ENCODE measurements around the gene CATSPER1.
"Not testable (repeated sequence)": the region's sequence is repeated elsewhere in the genome, so short reads cannot be mapped to it uniquely, and the experiment has no call there.

CATSPER1 gene

DNA sequence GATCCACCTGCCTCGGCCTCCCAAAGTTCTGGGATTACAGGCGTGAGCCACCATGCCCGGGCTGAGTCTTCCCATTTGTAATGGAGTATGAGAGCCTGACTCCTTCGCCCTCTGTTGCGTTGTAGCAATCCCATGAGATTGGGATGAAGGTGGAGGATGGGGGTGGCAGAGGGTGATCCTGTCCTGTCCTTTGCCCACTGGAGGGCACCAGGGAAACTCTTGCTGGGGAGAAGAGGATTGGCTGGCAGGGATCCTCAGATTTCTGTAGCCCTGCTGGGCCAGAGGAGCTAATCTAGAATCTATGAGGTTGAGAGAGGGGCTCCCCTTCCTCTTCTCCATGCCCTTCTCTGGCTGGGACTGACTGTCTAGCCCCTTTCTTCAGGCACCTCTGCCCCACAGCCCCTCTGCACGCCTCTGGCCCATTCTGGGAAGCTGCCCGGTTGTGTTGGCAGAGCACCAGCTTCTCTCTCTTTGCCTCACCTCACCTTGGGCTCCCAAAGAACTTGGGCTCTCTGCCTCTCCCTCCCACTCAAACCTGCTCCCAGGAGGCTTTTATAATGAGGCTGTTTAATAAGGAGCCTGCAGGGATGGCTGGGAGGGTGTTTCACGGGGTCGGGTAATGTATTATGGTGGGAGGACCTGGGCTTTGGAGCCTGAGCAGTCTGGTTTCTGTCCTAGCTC lies 9.5 kb upstream of the CATSPER1 start:
- ATAC-seq = peak; percentile 38; the same call in 2 of the 3 replicates
- TF ChIP-seq, protein P1, sequence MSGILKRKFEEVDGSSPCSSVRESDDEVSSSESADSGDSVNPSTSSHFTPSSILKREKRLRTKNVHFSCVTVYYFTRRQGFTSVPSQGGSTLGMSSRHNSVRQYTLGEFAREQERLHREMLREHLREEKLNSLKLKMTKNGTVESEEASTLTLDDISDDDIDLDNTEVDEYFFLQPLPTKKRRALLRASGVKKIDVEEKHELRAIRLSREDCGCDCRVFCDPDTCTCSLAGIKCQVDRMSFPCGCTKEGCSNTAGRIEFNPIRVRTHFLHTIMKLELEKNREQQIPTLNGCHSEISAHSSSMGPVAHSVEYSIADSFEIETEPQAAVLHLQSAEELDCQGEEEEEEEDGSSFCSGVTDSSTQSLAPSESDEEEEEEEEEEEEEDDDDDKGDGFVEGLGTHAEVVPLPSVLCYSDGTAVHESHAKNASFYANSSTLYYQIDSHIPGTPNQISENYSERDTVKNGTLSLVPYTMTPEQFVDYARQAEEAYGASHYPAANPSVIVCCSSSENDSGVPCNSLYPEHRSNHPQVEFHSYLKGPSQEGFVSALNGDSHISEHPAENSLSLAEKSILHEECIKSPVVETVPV (CRISPR knock-in tag; IDR thresholded peaks at IDR 0.05) = no peak
- TF ChIP-seq CSDC2 (CRISPR knock-in tag; IDR thresholded peaks at IDR 0.05) = no peak
- no peak for TF ChIP-seq ZFP30 (CRISPR knock-in tag; IDR thresholded peaks at IDR 0.05)
- no peak for TF ChIP-seq ESRRG (CRISPR knock-in tag; IDR thresholded peaks at IDR 0.05)
- TF ChIP-seq ZNF8 (CRISPR knock-in tag; IDR thresholded peaks at IDR 0.05) = no peak
- TF ChIP-seq, protein P2, sequence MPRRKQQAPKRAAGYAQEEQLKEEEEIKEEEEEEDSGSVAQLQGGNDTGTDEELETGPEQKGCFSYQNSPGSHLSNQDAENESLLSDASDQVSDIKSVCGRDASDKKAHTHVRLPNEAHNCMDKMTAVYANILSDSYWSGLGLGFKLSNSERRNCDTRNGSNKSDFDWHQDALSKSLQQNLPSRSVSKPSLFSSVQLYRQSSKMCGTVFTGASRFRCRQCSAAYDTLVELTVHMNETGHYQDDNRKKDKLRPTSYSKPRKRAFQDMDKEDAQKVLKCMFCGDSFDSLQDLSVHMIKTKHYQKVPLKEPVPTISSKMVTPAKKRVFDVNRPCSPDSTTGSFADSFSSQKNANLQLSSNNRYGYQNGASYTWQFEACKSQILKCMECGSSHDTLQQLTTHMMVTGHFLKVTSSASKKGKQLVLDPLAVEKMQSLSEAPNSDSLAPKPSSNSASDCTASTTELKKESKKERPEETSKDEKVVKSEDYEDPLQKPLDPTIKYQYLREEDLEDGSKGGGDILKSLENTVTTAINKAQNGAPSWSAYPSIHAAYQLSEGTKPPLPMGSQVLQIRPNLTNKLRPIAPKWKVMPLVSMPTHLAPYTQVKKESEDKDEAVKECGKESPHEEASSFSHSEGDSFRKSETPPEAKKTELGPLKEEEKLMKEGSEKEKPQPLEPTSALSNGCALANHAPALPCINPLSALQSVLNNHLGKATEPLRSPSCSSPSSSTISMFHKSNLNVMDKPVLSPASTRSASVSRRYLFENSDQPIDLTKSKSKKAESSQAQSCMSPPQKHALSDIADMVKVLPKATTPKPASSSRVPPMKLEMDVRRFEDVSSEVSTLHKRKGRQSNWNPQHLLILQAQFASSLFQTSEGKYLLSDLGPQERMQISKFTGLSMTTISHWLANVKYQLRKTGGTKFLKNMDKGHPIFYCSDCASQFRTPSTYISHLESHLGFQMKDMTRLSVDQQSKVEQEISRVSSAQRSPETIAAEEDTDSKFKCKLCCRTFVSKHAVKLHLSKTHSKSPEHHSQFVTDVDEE (CRISPR knock-in tag; IDR thresholded peaks at IDR 0.05) = no peak

DNA sequence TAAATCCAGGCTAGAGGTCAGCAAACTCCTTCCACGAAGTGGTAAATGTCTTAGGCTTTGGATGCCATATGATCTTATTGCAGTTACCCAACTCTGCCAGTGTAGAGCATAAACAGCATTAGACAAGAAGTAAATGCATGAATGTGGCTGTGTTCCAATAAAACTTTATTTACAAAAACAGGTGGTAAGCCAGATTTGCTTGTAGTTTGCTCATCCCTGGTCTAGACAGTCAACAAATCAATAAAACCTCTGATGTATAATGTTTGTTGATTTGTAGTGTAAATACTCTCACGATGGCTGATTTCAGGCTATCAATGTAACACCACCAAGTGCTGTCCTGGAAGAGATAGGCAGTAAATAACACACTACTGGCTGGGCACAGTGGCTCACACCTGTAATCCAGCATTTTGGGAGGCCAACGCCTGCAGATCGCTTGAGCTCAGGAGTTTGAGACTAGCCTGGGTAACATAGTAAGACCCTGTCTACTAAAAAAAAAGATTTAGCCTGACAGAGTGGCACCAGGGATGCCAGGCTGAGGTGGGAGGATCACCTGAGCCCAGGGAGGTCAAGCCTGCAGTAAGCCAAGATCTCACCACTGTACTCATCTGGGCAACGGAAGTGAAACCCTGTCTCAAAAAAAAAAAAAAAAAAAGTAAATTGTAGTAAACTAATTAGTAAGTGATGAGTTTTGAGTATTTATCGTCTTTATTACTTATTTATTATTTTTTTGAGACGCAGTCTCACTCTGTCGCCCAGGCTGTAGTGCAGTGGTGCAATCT lies 6.9 kb upstream of the CATSPER1 start:
- TF ChIP-seq ZFP30 (CRISPR knock-in tag; IDR thresholded peaks at IDR 0.05) (no peak), ZNF8 (CRISPR knock-in tag; IDR thresholded peaks at IDR 0.05) (no peak), OSR1 (CRISPR knock-in tag; IDR thresholded peaks at IDR 0.05) (no peak)
- TF ChIP-seq, protein P2 (CRISPR knock-in tag; IDR thresholded peaks at IDR 0.05) = no peak
- ATAC-seq = no peak

DNA sequence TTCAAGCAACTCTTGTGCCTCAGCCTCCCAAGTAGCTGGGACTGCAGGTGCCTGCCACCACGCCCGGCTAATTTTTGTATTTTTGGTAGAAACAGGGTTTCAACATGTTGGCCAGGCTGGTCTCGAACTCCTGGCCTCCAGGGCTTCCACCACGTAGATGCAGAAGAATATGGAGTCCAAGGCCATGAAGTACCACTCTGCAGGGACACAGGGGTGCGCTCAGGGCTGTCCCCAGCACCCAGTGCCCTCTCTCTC lies 3.2 kb downstream of the CATSPER1 start:
- ATAC-seq = not testable (repeated sequence)

DNA sequence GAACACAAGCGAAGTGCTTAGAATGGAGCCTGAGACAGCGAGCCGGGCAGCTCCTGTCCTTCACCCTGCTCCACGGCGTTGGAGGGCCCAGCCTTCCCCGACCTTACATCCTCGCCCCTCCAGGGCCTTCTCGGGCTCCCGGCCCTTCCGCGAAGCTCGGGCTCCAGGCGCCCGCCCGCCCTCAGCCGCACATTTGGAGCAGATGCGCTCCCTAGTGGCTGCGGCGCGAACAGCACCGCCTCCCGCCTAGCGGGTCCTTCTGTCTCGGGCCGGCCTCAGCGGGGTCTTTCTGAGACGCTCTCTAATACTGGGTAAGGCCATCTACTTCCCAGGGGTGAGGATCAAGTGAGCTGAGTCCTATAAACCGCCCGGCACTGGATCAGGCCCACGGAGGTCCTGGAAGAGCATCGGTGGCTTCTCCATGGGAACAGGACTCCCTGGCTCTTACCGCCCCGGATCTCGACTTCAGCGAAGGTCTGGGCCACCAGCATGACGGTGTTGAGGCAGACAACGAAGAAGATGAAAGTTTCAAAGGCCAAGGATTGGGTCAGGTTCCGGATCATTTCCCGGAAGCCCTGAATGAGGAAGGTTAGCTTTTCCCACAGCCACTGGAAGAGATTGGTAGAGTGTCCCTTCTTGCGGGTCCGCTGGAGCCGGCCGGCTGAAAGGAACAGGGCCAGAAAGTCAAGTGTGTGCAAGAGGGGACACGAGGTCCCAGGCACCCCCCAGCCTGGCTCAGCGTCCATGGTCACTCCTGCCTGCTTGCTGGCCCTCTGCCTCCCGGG lies 3.7 kb downstream of the CATSPER1 start:
- TF ChIP-seq ZNF8 (CRISPR knock-in tag; IDR thresholded peaks at IDR 0.05) (no peak), ZC3H10 (CRISPR knock-in tag; IDR thresholded peaks at IDR 0.05) (no peak), ZFP30 (CRISPR knock-in tag; IDR thresholded peaks at IDR 0.05) (no peak), ESRRG (CRISPR knock-in tag; IDR thresholded peaks at IDR 0.05) (no peak), ISL1 (CRISPR knock-in tag; IDR thresholded peaks at IDR 0.05) (no peak), OSR1 (CRISPR knock-in tag; IDR thresholded peaks at IDR 0.05) (no peak)
- TF ChIP-seq, protein P3, sequence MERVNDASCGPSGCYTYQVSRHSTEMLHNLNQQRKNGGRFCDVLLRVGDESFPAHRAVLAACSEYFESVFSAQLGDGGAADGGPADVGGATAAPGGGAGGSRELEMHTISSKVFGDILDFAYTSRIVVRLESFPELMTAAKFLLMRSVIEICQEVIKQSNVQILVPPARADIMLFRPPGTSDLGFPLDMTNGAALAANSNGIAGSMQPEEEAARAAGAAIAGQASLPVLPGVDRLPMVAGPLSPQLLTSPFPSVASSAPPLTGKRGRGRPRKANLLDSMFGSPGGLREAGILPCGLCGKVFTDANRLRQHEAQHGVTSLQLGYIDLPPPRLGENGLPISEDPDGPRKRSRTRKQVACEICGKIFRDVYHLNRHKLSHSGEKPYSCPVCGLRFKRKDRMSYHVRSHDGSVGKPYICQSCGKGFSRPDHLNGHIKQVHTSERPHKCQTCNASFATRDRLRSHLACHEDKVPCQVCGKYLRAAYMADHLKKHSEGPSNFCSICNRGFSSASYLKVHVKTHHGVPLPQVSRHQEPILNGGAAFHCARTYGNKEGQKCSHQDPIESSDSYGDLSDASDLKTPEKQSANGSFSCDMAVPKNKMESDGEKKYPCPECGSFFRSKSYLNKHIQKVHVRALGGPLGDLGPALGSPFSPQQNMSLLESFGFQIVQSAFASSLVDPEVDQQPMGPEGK (CRISPR knock-in tag; IDR thresholded peaks at IDR 0.05; ENCODE audit: borderline replicate concordance) = no peak
- ATAC-seq = peak; percentile 87

DNA sequence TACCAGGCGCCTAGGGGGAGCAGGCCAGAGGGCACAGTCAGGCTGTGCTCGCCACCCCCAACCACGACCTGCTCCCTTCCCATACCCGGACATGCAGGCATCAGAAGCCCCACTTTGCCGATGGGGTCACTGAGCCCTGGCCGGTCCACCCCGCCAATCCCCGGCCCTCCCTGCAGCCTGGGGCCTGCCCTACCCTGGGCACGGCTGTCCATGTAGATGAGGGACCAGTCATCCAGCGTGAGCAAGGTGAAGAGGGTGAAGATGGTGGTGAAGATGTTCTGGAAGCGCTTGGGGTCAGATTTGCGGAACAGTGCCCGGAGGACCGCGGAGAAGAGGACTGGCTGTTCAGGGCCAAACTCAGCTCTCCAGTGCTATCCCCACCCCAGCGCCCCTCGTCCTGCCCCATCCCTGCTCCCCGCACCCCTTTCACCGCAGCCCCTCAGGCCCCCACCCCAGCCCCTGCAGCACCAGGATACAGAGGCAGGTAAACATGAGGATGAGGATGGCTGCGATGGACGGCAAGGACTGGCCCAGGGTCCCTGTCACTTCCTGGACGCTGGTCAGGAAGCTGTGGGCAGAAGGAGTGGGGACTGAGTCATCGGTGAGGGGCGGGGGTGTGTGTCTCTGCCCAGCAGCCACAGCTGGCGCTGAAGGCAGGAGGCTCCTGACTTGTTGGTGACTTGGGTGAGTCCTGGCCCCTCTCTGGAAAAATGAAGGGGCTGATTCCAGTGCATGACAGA lies 5.5 kb downstream of the CATSPER1 start:
- TF ChIP-seq ZNF565 (CRISPR knock-in tag; conservative IDR thresholded peaks at IDR 0.05; ENCODE audit: low read depth) (no peak), ISL1 (CRISPR knock-in tag; IDR thresholded peaks at IDR 0.05) (no peak), PPARA (CRISPR knock-in tag; IDR thresholded peaks at IDR 0.05; ENCODE audit: borderline replicate concordance) (no peak), BACH2 (CRISPR knock-in tag; IDR thresholded peaks at IDR 0.05; ENCODE audit: borderline replicate concordance) (no peak), ESRRG (CRISPR knock-in tag; IDR thresholded peaks at IDR 0.05) (no peak)
- TF ChIP-seq, protein P4, sequence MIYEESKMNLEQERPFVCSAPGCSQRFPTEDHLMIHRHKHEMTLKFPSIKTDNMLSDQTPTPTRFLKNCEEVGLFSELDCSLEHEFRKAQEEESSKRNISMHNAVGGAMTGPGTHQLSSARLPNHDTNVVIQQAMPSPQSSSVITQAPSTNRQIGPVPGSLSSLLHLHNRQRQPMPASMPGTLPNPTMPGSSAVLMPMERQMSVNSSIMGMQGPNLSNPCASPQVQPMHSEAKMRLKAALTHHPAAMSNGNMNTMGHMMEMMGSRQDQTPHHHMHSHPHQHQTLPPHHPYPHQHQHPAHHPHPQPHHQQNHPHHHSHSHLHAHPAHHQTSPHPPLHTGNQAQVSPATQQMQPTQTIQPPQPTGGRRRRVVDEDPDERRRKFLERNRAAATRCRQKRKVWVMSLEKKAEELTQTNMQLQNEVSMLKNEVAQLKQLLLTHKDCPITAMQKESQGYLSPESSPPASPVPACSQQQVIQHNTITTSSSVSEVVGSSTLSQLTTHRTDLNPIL (CRISPR knock-in tag; IDR thresholded peaks at IDR 0.05; ENCODE audit: low read depth) = no peak
- TF ChIP-seq, protein P5, sequence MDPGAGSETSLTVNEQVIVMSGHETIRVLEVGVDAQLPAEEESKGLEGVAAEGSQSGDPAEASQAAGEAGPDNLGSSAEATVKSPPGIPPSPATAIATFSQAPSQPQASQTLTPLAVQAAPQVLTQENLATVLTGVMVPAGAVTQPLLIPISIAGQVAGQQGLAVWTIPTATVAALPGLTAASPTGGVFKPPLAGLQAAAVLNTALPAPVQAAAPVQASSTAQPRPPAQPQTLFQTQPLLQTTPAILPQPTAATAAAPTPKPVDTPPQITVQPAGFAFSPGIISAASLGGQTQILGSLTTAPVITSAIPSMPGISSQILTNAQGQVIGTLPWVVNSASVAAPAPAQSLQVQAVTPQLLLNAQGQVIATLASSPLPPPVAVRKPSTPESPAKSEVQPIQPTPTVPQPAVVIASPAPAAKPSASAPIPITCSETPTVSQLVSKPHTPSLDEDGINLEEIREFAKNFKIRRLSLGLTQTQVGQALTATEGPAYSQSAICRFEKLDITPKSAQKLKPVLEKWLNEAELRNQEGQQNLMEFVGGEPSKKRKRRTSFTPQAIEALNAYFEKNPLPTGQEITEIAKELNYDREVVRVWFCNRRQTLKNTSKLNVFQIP (CRISPR knock-in tag; IDR thresholded peaks at IDR 0.05; ENCODE audit: borderline replicate concordance, low read depth) = no peak
- TF ChIP-seq, protein P1 (CRISPR knock-in tag; IDR thresholded peaks at IDR 0.05) = no peak
- ATAC-seq = peak; percentile 80
